ENCODE results near the gene FUT1.

- TF ChIP-seq CTCF (conservative IDR thresholded peaks at IDR 0.05; ENCODE audit: low read length): no peak
- TF ChIP-seq EZH2phosphoT487 (IDR thresholded peaks at IDR 0.05; ENCODE audit: borderline replicate concordance, low read depth, low read length): no peak
Observed at GRCh38 chr19:48798937-48799336, 46.5 kb upstream of the FUT1 start.
